IMR-90 (cell line): Measurements from ENCODE around the gene RNASEH2B. TPM values are rescaled to one million over a fixed set of nuclear protein-coding genes. Genes with fewer than 3 reads are reported as not detected.

ENCODE experiments used
- ATAC-seq: fragments of 200-7000 bp; cut with Tn5 transposase; 2 replicates; pipeline ENCODE4 v1.9.1; 2020; ENCODE audit warnings: low read depth, mild to moderate bottlenecking, moderate library complexity
- BruUV-seq: library from RNA; stranded (reverse); fragments of 400-500 nt; replicated peaks from 2 replicates; lab custom pipeline; 2021; lab: Mats Ljungman, UMichigan
- CTCF ChIA-PET: fragments of 300-600 bp; formaldehyde crosslinking; extraction: SDS; loops from one replicate; lab custom pipeline; 2021; ENCODE audit warnings: antibody characterized with exemption; lab: Yijun Ruan, JAX
- POLR2A ChIA-PET: fragments of 300-600 bp; sonication (Branson Sonifier 250); formaldehyde crosslinking; loops from one replicate; lab custom pipeline; 2022; ENCODE audit warnings: antibody characterized with exemption; ENCODE audit not compliant: unreplicated experiment; lab: Charles Lee
- DNase-seq: peaks from one replicate; pipeline ENCODE4 v3.0.0; 2013
- H2AFZ ChIP-seq: replicated peaks from 2 replicates; pipeline ENCODE3; 2013; ENCODE audit warnings: low read length, mild to moderate bottlenecking; ENCODE audit not compliant: poor library complexity
- H2AK5ac ChIP-seq: 2 replicates; pipeline ENCODE4 v1.6.1; 2013; ENCODE audit warnings: low read depth, low read length, inconsistent platforms
- H2AK9ac ChIP-seq: replicated peaks from 2 replicates; pipeline ENCODE3; 2013; ENCODE audit warnings: mild to moderate bottlenecking, low read depth, low read length, moderate library complexity; ENCODE audit not compliant: poor library complexity
- H2BK120ac ChIP-seq: 2 replicates; pipeline ENCODE4 v1.6.1; 2013; ENCODE audit warnings: low read depth, low read length, inconsistent platforms
- H2BK15ac ChIP-seq: 3 replicates; pipeline ENCODE4 v1.6.1; 2013; ENCODE audit warnings: low read depth, low read length, inconsistent platforms
- H2BK20ac ChIP-seq: 2 replicates; pipeline ENCODE4 v1.6.1; 2013; ENCODE audit warnings: low read depth, mild to moderate bottlenecking, inconsistent platforms, low read length, moderate library complexity
- H2BK5ac ChIP-seq: 2 replicates; pipeline ENCODE4 v1.6.1; 2013; ENCODE audit warnings: mild to moderate bottlenecking, low read depth, low read length, inconsistent platforms; ENCODE audit not compliant: poor library complexity, severe bottlenecking
- H3K14ac ChIP-seq: replicated peaks from 2 replicates; pipeline ENCODE4 v1.6.1; 2013; ENCODE audit warnings: low read depth, low read length, inconsistent platforms
- H3K18ac ChIP-seq: 2 replicates; pipeline ENCODE4 v1.6.1; 2013; ENCODE audit warnings: low read depth, low read length, control low read depth
- H3K23ac ChIP-seq: 2 replicates; pipeline ENCODE4 v1.6.1; 2013; ENCODE audit warnings: low read depth, low read length, inconsistent platforms
- H3K27ac ChIP-seq: 2 replicates; pipeline ENCODE4 v1.5.1; 2013; ENCODE audit warnings: mild to moderate bottlenecking, control low read depth, low read length; ENCODE audit not compliant: insufficient read depth
- H3K27me3 ChIP-seq: 2 replicates; pipeline ENCODE4 v1.6.1; 2013; ENCODE audit warnings: low read length; ENCODE audit not compliant: control insufficient read depth, insufficient read depth
- H3K36me3 ChIP-seq: 2 replicates; pipeline ENCODE4 v1.6.1; 2013; ENCODE audit warnings: low read length, mixed read lengths; ENCODE audit not compliant: control insufficient read depth, insufficient read depth
- H3K4ac ChIP-seq: 2 replicates; pipeline ENCODE4 v1.6.1; 2013; ENCODE audit warnings: low read depth, low read length, inconsistent platforms
- H3K4me1 ChIP-seq: 2 replicates; pipeline ENCODE4 v1.6.1; 2013; ENCODE audit warnings: low read length, mixed read lengths; ENCODE audit not compliant: control insufficient read depth, insufficient read depth
- H3K4me2 ChIP-seq: 2 replicates; pipeline ENCODE4 v1.6.1; 2013; ENCODE audit warnings: low read depth, mild to moderate bottlenecking, control low read depth, low read length, moderate library complexity
- H3K4me3 ChIP-seq: 2 replicates; pipeline ENCODE4 v1.5.1; 2013; ENCODE audit warnings: low read depth, mild to moderate bottlenecking, control low read depth, low read length, moderate library complexity; ENCODE audit not compliant: insufficient read depth
- H3K56ac ChIP-seq: 2 replicates; pipeline ENCODE4 v1.6.1; 2013; ENCODE audit warnings: low read length, inconsistent platforms; ENCODE audit not compliant: insufficient read depth; ENCODE audit errors: extremely low read depth
- H3K79me1 ChIP-seq, 2 experiments: 2 replicates each; pipeline ENCODE4 v1.6.1; 2013; ENCODE audit warnings: low read length in 2 of 2, inconsistent platforms in 1 of 2, low read depth in 1 of 2
- H3K9ac ChIP-seq: 2 replicates; pipeline ENCODE4 v1.6.1; 2013; ENCODE audit warnings: low read depth, low read length, control low read depth
- H3K9me1 ChIP-seq: 2 replicates; pipeline ENCODE4 v1.6.1; 2013; ENCODE audit warnings: low read length, inconsistent platforms; ENCODE audit not compliant: insufficient read depth
- H3K9me3 ChIP-seq: 2 replicates; pipeline ENCODE4 v1.6.1; 2013; ENCODE audit warnings: low read length; ENCODE audit not compliant: control insufficient read depth, insufficient read depth
- H4K20me1 ChIP-seq: 2 replicates; pipeline ENCODE4 v1.6.1; 2013; ENCODE audit warnings: low read length, inconsistent platforms; ENCODE audit not compliant: insufficient read depth
- H4K5ac ChIP-seq: 2 replicates; pipeline ENCODE4 v1.6.1; 2013; ENCODE audit warnings: mild to moderate bottlenecking, low read depth, low read length, control low read depth
- H4K8ac ChIP-seq, 2 experiments: 2 replicates each; pipeline ENCODE4 v1.6.1; 2013; ENCODE audit warnings: low read depth in 2 of 2, low read length in 2 of 2, control low read depth in 1 of 2, inconsistent platforms in 1 of 2
- H4K91ac ChIP-seq: 2 replicates; pipeline ENCODE4 v1.6.1; 2013; ENCODE audit warnings: low read depth, low read length, inconsistent platforms; ENCODE audit not compliant: insufficient read depth
- CHD1 ChIP-seq: IDR thresholded peaks from 2 replicates; pipeline ENCODE4 v1.6.1; 2012; ENCODE audit warnings: low read depth, low read length, improper control_type of control experiment
- CTCF ChIP-seq: conservative IDR thresholded peaks from 2 replicates; pipeline ENCODE4 v1.5.1; 2012; ENCODE audit warnings: mild to moderate bottlenecking, low read depth, low read length, improper control_type of control experiment
- FOS ChIP-seq: fragments of 150-350 bp; IDR thresholded peaks from 2 replicates; pipeline ENCODE4 v1.6.1; 2016; ENCODE audit warnings: low read depth, low read length
- MAFK ChIP-seq: IDR thresholded peaks from 2 replicates; pipeline ENCODE4 v1.6.1; 2012; ENCODE audit warnings: low read depth, low read length, improper control_type of control experiment
- MAZ ChIP-seq: IDR thresholded peaks from 2 replicates; pipeline ENCODE4 v1.6.1; 2012; ENCODE audit warnings: low read depth, mild to moderate bottlenecking, low read length, improper control_type of control experiment, moderate library complexity, borderline replicate concordance
- NFE2L2 ChIP-seq: fragments of 150-350 bp; IDR thresholded peaks from 2 replicates; pipeline ENCODE4 v1.6.1; 2016; ENCODE audit warnings: low read depth, mild to moderate bottlenecking, low read length
- POLR2A ChIP-seq: IDR thresholded peaks from 2 replicates; pipeline ENCODE4 v1.6.1; 2012; ENCODE audit warnings: mild to moderate bottlenecking, low read depth, low read length
- RAD21 ChIP-seq: IDR thresholded peaks from 2 replicates; pipeline ENCODE4 v1.6.1; 2012; ENCODE audit warnings: low read length, improper control_type of control experiment
- SMC3 ChIP-seq: fragments of 150-350 bp; IDR thresholded peaks from 2 replicates; pipeline ENCODE4 v1.6.1; 2016; ENCODE audit warnings: low read depth, mild to moderate bottlenecking, antibody characterized with exemption, low read length, moderate library complexity
- WGBS, 2 experiments: methylation state at CpG; one replicate each; pipeline versions ENCODE4 v1.1.5 to v1.1.7; 2013; ENCODE audit warnings: missing lambda C conversion rate in 2 of 2; ENCODE audit not compliant: insufficient read length in 1 of 2; ENCODE audit errors: extremely low coverage in 2 of 2; 5-methylcytosine and 5-hydroxymethylcytosine counted together
- dilution Hi-C: fragments of 300-500 bp; cut with HindIII; formaldehyde crosslinking; loops from one replicate; pipeline ENCODE4 v1.14.3; 2018; ENCODE audit warnings: low sequenced_read_pairs; ENCODE audit not compliant: unreplicated experiment
- in situ Hi-C: fragments of 300-500 bp; cut with MboI; formaldehyde crosslinking; loops from 3 replicates; pipeline ENCODE4 v1.14.3; 2019; ENCODE audit warnings: low sequenced_read_pairs, inconsistent platforms, mixed read lengths
- intact Hi-C: fragments of 100-400 bp; cut with micrococcal nuclease; formaldehyde crosslinking; loops from 2 replicates; pipeline ENCODE4 v1.10.0; 2022
- polyA plus RNA-seq, 3 experiments: library from polyadenylated mRNA; depleted of rRNA; stranded (reverse); fragments of >200 nt; gene quantifications; 2 replicates each; pipeline ENCODE4 v1.2.3, GENCODE V29; 2012; ENCODE audit warnings: low replicate concordance in 1 of 3
- total RNA-seq: library from RNA; depleted of rRNA; stranded (reverse); fragments of >200 nt; gene quantifications from 2 replicates; pipeline ENCODE4 v1.2.3, GENCODE V29; 2012
- TF ChIP-seq, protein P1 (sequence below): fragments of 150-350 bp; IDR thresholded peaks from 2 replicates; pipeline ENCODE4 v1.6.1; 2017; ENCODE audit warnings: mild to moderate bottlenecking, antibody characterized with exemption, low read length, low read depth
- TF ChIP-seq, protein P2 (sequence below): fragments of 150-350 bp; IDR thresholded peaks from 2 replicates; pipeline ENCODE4 v1.6.1; 2016; ENCODE audit warnings: low read depth, mild to moderate bottlenecking, low read length, moderate library complexity, borderline replicate concordance

The RNASEH2B gene
- total and polyA plus RNA-seq, 2 of the 4 experiments (the other 2 are of a cell fraction) = 11.2 to 14.2 TPM

DNA sequence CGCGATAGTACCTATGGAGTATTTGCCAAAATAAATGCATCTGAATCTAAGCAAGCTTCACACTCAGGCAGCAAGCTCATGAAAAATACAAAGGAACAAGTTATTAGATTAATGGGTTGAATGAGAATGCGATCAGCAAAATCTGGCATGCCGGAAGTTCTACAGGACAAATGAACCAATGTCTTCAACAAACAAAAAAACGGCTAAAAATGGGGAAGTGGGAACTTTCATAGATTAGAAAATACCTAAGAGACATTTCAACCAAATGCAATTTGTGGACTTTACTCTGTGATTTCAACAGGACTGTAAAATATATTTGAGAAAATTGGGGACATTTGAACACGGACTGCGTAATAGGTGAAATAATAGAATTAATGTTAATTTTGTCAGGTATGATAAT is 22.4 kb upstream of the RNASEH2B start:
- intact Hi-C loops = no loop called here
- TF ChIP-seq RAD21 = no peak
- no peak for TF ChIP-seq POLR2A
- TF ChIP-seq NFE2L2 = no peak
- TF ChIP-seq MAZ = no peak
- TF ChIP-seq, protein P1, sequence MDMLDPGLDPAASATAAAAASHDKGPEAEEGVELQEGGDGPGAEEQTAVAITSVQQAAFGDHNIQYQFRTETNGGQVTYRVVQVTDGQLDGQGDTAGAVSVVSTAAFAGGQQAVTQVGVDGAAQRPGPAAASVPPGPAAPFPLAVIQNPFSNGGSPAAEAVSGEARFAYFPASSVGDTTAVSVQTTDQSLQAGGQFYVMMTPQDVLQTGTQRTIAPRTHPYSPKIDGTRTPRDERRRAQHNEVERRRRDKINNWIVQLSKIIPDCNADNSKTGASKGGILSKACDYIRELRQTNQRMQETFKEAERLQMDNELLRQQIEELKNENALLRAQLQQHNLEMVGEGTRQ = no peak
- no peak for TF ChIP-seq CTCF
- no peak for TF ChIP-seq MAFK
- no peak for TF ChIP-seq CHD1
- TF ChIP-seq SMC3 = no peak
- TF ChIP-seq, protein P2, sequence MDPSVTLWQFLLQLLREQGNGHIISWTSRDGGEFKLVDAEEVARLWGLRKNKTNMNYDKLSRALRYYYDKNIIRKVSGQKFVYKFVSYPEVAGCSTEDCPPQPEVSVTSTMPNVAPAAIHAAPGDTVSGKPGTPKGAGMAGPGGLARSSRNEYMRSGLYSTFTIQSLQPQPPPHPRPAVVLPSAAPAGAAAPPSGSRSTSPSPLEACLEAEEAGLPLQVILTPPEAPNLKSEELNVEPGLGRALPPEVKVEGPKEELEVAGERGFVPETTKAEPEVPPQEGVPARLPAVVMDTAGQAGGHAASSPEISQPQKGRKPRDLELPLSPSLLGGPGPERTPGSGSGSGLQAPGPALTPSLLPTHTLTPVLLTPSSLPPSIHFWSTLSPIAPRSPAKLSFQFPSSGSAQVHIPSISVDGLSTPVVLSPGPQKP = no peak
- TF ChIP-seq FOS = no peak
- H4K91ac ChIP-seq = no peak overlapping the region
- CTCF ChIA-PET = no interaction called here
- H3K27ac ChIP-seq = no peak overlapping the region
- H2AFZ ChIP-seq = no peak overlapping the region
- POLR2A ChIA-PET = no interaction called here
- peaks cover 14% of the 10 kb centered on the region for H3K27me3 ChIP-seq
- no peak overlapping the region for H3K9ac ChIP-seq
- H3K4ac ChIP-seq = no peak overlapping the region
- WGBS, 2 experiments = 100% methylated on average over 2 of the region's 7 CpGs; no CpG with 5 or more reads in 1 of the 2 experiments
- no peak overlapping the region for H2AK9ac ChIP-seq
- ATAC-seq = no peak
- H4K8ac ChIP-seq = no peak overlapping the region
- H3K14ac ChIP-seq = no peak overlapping the region
- H3K4me2 ChIP-seq = no peak overlapping the region
- no peak for DNase-seq
- in situ Hi-C loops = no loop called here
- dilution Hi-C loops = no loop called here
- H3K23ac ChIP-seq = no peak overlapping the region
- H2AK5ac ChIP-seq = no peak overlapping the region
- H4K20me1 ChIP-seq = no peaks in the 10 kb centered on the region
- no peak overlapping the region for H3K4me3 ChIP-seq
- no peak overlapping the region for H3K18ac ChIP-seq
- H3K79me1 ChIP-seq = no peaks in the 10 kb centered on the region
- H4K5ac ChIP-seq = no peak overlapping the region
- no peaks in the 10 kb centered on the region for H3K9me1 ChIP-seq
- no TSS peak for BruUV-seq
- H3K36me3 ChIP-seq = no peaks in the 10 kb centered on the region
- no peaks in the 10 kb centered on the region for H3K9me3 ChIP-seq
- H3K4me1 ChIP-seq = no peaks in the 10 kb centered on the region
- H2BK5ac ChIP-seq = no peak overlapping the region
- H2BK15ac ChIP-seq = no peak overlapping the region
- no peak overlapping the region for H2BK20ac ChIP-seq
- no peak overlapping the region for H2BK120ac ChIP-seq
- H3K56ac ChIP-seq = no peak overlapping the region
